ENCODE results near the gene HP.
"Not testable (repeated sequence)": the region's sequence is repeated elsewhere in the genome, so short reads cannot be mapped to it uniquely, and the experiment has no call there.

HP gene

GRCh38 chr16:72043539-72043938 lies 10.8 kb upstream of the HP start:
- DNase-seq: no peak

DNA sequence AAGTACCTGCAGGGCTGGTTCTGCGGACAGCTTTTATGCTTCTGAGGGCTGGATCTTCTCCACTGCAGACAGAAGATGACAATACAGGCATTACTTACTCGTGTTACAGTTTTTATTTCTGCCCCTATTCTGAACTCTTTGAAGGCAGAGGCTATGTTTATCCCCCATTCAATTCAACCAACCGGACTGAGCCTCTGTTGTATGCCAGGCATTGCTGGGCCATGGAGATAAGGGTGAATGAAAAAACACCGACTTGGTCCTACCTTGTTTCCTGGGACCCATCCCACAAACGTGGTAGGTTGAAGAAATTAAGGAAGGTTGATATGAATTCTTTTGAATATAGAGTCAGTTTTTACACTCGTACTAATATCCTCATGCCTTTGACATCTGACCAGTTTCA lies 10.0 kb upstream of the HP start:
- DNase-seq: no peak

DNA sequence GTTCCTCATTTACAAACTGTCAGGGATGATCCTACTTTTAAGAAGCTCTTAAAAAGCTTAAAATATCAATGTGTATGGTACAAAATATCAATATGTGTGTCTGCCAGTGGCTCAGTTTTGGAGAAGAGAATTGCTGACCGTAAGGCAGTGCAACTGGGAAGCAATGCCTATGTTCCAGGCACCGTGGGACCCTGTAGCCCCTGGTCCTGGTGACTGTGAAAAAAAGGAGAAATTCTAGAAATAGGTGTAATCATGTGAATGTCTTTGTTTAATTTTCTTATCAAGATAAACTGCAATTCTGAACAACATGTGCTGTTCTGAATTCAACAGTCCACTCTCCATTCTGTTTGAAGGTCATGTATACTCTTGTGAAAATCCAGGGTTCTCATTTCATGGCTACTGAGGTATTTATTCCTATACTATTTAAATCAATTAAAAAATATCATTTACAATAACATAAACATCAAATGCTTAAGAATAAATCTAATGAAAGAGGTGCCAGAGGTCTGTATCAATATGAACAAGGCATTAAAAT lies 9.4 kb upstream of the HP start:
- DNase-seq: no peak

GRCh38 chr16:72049110-72049509 lies 5.2 kb upstream of the HP start:
- no peak for DNase-seq

DNA sequence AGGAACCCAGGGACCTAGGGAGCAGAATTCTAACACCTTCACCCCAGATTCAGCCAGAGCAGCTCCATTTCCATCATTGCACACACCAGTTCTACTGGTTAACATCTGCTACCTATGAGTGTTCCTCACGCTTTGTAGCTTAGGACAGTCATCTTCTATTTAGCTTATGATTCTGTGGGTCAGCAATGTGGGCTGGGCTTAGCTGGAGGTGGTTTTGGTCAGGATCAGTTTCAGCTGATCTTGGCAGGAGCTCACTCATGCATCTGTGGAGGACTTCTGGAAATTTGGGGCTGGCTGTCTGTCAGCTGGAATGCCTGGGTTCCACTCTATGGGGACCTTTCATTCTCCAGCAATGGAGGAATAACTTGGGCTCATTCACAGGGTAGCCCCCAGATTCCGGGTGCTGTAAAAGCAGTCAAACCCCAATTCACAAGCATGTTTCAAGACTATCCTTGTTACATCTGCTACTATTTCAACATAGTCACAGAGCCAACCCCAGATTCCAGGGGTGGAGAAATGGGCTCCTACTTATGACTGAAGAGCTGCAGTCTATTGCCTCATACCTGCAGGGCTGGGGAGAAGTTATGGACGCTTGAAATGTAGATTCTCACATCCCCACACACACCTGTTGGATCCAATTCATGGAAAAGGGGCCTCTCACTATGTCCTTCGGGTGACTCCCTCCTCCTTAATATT lies 3.4 kb upstream of the HP start:
- DNase-seq: no peak

DNA sequence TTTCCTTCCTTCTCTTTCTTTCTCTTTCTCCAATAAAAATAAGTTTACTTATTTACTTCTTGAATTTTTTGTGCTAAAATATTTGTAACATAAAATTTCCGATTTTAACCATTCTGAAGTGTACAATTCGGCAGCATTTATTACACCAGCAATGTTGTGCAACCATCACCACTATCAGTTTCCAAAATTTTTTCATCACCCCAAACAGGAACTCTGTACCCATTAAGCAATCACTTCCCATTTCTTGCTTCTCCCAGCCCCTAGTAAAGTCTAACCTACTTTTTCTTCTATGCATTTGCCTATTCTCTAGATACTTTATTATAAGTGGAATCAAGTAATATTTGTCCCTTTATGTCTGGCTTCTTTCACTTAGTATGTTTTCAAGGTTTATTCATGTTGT lies 2.5 kb upstream of the HP start:
- DNase-seq: no peak

GRCh38 chr16:72055911-72056310 lies 1.6 kb downstream of the HP start:
- DNase-seq: no peak

DNA sequence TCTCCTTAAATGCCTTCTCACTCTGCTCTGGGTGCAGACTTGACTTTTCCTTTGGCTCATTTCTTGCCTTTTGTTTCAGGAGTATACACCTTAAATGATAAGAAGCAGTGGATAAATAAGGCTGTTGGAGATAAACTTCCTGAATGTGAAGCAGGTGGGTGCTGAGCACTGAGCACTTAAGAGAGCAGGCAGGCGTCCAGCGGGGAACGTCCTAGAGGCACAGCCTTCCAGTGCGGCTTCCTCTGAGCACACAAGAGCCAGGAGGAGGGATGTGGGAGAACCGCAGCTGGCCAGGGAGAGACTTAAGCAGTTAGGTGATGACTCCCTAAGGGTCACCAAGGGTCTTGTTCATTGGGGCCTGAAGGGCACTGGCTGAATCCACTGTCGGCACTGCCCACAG lies 3.0 kb downstream of the HP start:
- DNase-seq: not testable (repeated sequence)

DNA sequence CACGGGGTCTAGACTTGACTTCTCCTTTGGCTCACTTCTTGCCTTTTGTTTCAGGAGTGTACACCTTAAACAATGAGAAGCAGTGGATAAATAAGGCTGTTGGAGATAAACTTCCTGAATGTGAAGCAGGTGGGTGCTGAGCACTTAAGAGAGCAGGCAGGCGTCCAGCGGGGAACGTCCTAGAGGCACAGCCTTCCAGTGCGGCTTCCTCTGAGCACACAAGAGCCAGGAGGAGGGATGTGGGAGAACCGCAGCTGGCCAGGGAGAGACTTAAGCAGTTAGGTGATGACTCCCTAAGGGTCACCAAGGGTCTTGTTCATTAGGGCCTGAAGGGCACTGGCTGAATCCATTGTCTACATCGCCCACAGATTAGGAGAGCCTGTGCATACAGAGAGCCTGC lies 4.8 kb downstream of the HP start:
- DNase-seq: not testable (repeated sequence)

DNA sequence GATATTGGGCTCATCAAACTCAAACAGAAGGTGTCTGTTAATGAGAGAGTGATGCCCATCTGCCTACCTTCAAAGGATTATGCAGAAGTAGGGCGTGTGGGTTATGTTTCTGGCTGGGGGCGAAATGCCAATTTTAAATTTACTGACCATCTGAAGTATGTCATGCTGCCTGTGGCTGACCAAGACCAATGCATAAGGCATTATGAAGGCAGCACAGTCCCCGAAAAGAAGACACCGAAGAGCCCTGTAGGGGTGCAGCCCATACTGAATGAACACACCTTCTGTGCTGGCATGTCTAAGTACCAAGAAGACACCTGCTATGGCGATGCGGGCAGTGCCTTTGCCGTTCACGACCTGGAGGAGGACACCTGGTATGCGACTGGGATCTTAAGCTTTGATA lies 6.1 kb downstream of the HP start:
- no peak for DNase-seq

- DNase-seq: no peak
Observed at GRCh38 chr16:72061564-72061963, 7.3 kb downstream of the HP start.

GRCh38 chr16:72064361-72064894 lies 10.1 kb downstream of the HP start:
- no peak for DNase-seq

DNA sequence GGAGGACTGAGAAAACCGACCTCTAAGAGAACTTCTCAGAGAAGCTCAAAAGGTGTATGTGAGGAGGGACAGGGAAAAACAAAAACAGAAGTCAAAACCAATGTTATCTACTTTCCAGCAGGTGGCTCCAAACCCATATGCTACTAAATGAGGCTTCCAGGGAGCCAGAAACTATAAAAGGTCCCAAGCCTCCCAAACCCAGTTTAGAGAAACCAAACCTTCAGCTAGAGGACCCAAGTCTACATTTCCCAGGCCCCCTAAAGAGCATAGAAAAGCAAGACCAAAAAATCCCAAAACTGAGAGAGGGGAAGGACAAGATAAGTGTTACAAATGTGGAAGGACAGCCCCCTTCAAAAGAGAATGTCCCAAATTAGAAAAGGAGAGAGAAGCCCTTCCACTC lies 12.4 kb downstream of the HP start:
- DNase-seq: peak; percentile 61

DNA sequence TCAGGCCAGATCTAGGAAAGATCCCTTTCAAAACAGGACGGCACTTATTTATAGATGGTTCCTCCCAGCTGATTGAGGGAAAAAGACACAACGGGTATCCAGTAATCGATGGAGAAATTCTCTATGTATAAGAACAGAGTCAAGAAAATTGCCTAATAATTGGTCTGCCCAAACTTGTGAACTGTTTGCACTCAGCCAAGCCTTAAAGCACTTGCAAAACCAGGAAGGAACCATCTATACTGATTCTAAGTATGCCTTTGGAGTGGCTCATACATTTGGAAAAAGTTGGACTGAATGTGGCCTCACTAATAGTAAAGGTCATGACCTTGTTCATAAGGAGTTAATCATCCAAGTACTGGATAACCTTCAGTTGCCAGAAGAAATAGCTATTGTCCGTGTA lies 14.6 kb downstream of the HP start:
- DNase-seq: no peak

DNA sequence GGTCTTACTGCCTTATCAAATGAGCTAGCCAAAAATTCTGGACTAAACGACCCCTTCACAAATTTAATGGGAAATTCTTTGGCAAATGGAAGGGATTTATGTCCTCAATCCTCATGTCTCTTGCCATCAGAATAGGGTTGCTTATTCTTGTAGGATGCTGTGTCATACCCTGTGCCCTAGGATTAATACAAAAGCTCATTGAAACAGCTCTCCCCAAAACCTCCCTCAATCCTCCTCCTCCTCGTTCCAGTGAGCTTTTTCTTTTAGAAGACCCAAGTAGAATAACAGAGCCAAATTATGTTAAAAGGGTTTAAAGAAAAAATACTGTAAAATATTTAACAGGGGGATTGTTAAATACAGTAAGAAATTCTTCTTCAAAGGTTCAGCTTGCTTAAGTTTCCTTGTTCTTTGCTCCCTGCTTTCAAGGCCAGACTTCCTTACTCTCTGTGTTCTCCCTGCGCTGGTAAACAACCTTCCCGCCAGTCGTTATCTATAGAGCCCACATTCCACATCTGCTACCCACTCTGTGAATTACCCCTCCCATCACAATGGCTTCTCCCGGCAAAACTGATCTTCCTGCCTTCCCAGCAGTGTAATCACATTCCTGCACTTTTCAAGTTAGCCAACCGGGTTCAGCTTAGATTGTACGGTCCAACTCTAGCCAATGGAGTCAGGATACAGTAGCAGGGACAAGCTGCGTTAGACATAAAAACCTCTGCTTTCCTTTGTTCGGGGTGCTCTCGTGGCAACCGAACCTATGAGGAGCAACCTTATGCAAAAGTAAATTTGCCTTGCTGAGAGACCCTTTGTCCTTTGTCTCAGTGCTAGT lies 18.4 kb downstream of the HP start:
- no peak for DNase-seq

DNA sequence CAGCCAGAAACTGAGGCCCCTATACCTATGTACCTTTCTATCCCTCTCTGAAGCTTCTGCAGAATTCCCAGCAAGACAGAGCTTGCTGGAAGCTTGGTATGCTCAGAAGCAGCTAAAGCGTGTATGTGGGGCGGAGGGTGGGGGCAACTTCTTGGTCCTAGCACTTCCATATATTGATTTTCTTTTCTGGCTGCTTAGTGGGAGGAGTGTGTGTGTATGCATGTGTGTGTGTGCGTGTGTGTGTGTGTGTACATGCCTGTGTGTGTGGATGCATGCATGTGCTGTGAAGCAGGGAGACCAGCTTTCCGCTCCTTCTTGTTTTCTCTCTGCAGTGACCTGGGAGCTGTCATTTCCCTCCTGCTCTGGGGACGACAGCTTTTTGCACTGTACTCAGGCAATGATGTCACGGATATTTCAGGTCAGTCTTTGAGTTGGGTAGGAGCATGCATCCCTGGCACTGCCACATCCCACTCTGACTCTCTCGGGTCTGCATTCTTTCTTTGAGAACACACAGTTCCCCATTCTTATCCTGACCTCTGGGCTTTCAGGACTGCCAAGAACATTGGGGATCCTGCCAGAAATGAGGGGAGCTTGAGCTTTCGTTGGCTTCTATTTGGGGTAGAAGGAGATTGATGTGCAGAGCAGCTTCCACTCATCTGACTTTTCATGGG lies 19.4 kb downstream of the HP start:
- no peak for DNase-seq

DNA sequence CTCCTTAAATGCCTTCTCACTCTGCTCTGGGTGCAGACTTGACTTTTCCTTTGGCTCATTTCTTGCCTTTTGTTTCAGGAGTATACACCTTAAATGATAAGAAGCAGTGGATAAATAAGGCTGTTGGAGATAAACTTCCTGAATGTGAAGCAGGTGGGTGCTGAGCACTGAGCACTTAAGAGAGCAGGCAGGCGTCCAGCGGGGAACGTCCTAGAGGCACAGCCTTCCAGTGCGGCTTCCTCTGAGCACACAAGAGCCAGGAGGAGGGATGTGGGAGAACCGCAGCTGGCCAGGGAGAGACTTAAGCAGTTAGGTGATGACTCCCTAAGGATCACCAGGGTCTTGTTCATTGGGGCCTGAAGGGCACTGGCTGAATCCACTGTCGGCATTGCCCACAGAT lies 20.8 kb downstream of the HP start:
- DNase-seq: not testable (repeated sequence)

- not testable (repeated sequence) for DNase-seq
Observed at GRCh38 chr16:72076991-72077706, 22.8 kb downstream of the HP start.

DNA sequence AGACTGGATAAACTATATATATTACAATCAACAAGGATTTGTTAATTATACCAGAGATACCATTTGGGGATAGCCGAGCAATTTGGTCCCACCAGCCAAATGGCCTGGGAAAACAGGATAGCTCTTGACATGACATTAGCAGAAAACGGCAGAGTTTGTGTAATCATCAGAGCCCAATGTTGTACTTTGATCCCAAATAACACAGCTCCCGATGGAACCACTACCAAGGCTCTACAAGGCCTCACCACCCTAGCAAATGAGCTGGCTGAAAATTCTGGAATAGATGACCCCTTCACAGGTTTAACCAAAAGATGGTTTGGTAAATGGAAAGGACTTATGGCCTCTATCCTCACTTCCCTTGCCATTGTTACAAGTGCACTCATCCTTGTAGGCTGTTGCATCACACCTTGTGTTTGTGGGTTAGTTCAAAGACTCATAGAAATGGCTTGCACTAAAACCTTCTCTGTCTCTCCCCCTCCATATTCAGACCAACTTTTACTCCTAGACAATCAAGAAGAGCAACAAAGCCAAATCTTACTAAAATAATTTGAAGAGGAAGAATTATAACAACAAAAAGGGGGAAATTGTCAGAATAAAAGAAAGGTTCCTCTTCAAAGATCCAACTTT lies 29.6 kb downstream of the HP start:
- DNase-seq: no peak

GRCh38 chr16:72084445-72084844 lies 30.1 kb downstream of the HP start:
- DNase-seq: no peak

- DNase-seq: no peak
Observed at GRCh38 chr16:72085002-72085401, 30.7 kb downstream of the HP start.

- DNase-seq: no peak
Observed at GRCh38 chr16:72091217-72091616, 36.9 kb downstream of the HP start.

Data from RPMI8226 (cell line).